SK-N-SH (cell line): ENCODE measurements around the gene CNOT1. TPM values are rescaled to one million over a fixed set of nuclear protein-coding genes. Genes with fewer than 3 reads are reported as not detected.
"Not testable (repeated sequence)": the region's sequence is repeated elsewhere in the genome, so short reads cannot be mapped to it uniquely, and the experiment has no call there.

Experiments
- CTCF ChIA-PET: fragments of 300-600, 350-600 bp; formaldehyde crosslinking; extraction: SDS; loops from one replicate; lab custom pipeline; 2021; lab: Yijun Ruan, JAX
- POLR2A ChIA-PET: fragments of 350-600 bp; sonication (Branson Sonifier 250); formaldehyde crosslinking; extraction: SDS; loops from one replicate; lab custom pipeline; 2020; ENCODE audit warnings: antibody characterized with exemption, inconsistent platforms; lab: Yijun Ruan, JAX
- DNase-seq: peaks from one replicate; pipeline ENCODE4 v3.0.0; 2012
- H2AFZ ChIP-seq: fragments of 200-600 bp; sonication (generic); 2 replicates; pipeline ENCODE4 v1.8.1; 2016; ENCODE audit warnings: antibody characterized with exemption, mild to moderate bottlenecking, low read depth
- H3F3A ChIP-seq: fragments of 200-600 bp; sonication (generic); replicated peaks from 2 replicates; pipeline ENCODE3; 2016; ENCODE audit warnings: antibody characterized with exemption, mild to moderate bottlenecking; ENCODE audit not compliant: insufficient read depth
- H3K27ac ChIP-seq, 2 experiments: fragments of 200-500 bp in 1 of 2; fragments of 200-600 bp in 1 of 2; sonication (Bioruptor generic) in 1 of 2; sonication (generic), shearing (Covaris generic) in 1 of 2; 2 replicates each; pipeline versions ENCODE4 v1.5.1 to v1.6.1; 2014 to 2016; ENCODE audit warnings: low read depth in 2 of 2, inconsistent platforms in 1 of 2, low read length in 1 of 2, mild to moderate bottlenecking in 1 of 2, mixed read lengths in 1 of 2
- H3K27me3 ChIP-seq: fragments of 200-600 bp; sonication (generic), shearing (Covaris generic); 2 replicates; pipeline ENCODE4 v1.6.1; 2016; ENCODE audit warnings: mixed run types; ENCODE audit not compliant: insufficient read depth
- H3K36me3 ChIP-seq, 2 experiments: fragments of 200-500 bp in 1 of 2; fragments of 200-600 bp in 1 of 2; sonication (Bioruptor generic) in 1 of 2; sonication (generic) in 1 of 2; replicated peaks in 1 of 2; 2 replicates each; pipeline versions ENCODE3 to v1.5.1; 2014 to 2016; ENCODE audit warnings: low read length in 1 of 2, mild to moderate bottlenecking in 1 of 2; ENCODE audit not compliant: insufficient read depth in 2 of 2, control insufficient read depth in 1 of 2
- H3K4me1 ChIP-seq, 2 experiments: fragments of 200-500 bp in 1 of 2; fragments of 200-600 bp in 1 of 2; sonication (Bioruptor generic) in 1 of 2; sonication (generic), shearing (Covaris generic) in 1 of 2; 2 replicates each; pipeline versions ENCODE4 v1.5.1 to v1.6.1; 2014 to 2016; ENCODE audit warnings: low read depth in 1 of 2, low read length in 1 of 2, mixed run types in 1 of 2; ENCODE audit not compliant: insufficient read depth in 2 of 2, control insufficient read depth in 1 of 2
- H3K4me2 ChIP-seq: fragments of 200-600 bp; sonication (generic), shearing (Covaris generic); 2 replicates; pipeline ENCODE4 v1.6.1; 2017; ENCODE audit warnings: mixed run types
- H3K4me3 ChIP-seq, 2 experiments: fragments of 200-500 bp in 1 of 2; fragments of 200-600 bp in 1 of 2; sonication (Bioruptor generic) in 1 of 2; sonication (generic), shearing (Covaris generic) in 1 of 2; 2 replicates each; pipeline versions ENCODE4 v1.5.1 to v1.8.1; 2014 to 2016; ENCODE audit warnings: low read depth in 2 of 2, inconsistent platforms in 1 of 2, low read length in 1 of 2, mild to moderate bottlenecking in 1 of 2, mixed read lengths in 1 of 2, moderate library complexity in 1 of 2
- H3K79me2 ChIP-seq: fragments of 200-600 bp; sonication (generic); 2 replicates; pipeline ENCODE4 v1.8.1; 2017; ENCODE audit warnings: mild to moderate bottlenecking; ENCODE audit not compliant: insufficient read depth
- H3K9ac ChIP-seq: fragments of 200-600 bp; sonication (generic); 2 replicates; pipeline ENCODE4 v1.6.1; 2017; ENCODE audit warnings: mixed run types
- H3K9me2 ChIP-seq: fragments of 200-600 bp; sonication (generic); 2 replicates; pipeline ENCODE4 v1.6.1; 2017; ENCODE audit warnings: mixed run types
- H3K9me3 ChIP-seq: fragments of 200-600 bp; sonication (generic); 2 replicates; pipeline ENCODE4 v1.6.1; 2017; ENCODE audit warnings: mixed run types, mild to moderate bottlenecking, moderate library complexity
- H4K20me1 ChIP-seq: fragments of 200-600 bp; sonication (generic); 2 replicates; pipeline ENCODE4 v1.6.1; 2017; ENCODE audit warnings: mild to moderate bottlenecking, mixed run types; ENCODE audit not compliant: insufficient read depth
- EP300 ChIP-seq, 2 experiments: IDR thresholded peaks; 2 replicates each; pipeline versions ENCODE4 v1.4.0 to v1.6.1; 2012; ENCODE audit warnings: borderline replicate concordance in 1 of 2, low read depth in 1 of 2, low read length in 1 of 2
- FOSL2 ChIP-seq: IDR thresholded peaks from 2 replicates; pipeline ENCODE4 v1.4.0; 2012; ENCODE audit warnings: low read depth, mild to moderate bottlenecking, moderate library complexity, borderline replicate concordance
- GABPA ChIP-seq: IDR thresholded peaks from 2 replicates; pipeline ENCODE4 v1.4.0; 2012; ENCODE audit warnings: low read depth, mild to moderate bottlenecking
- IRF3 ChIP-seq: fragments of 150-350 bp; IDR thresholded peaks from 2 replicates; pipeline ENCODE4 v1.6.1; 2016; ENCODE audit warnings: mild to moderate bottlenecking, low read depth, low read length
- JUND ChIP-seq: IDR thresholded peaks from 2 replicates; pipeline ENCODE4 v1.4.0; 2012
- MXI1 ChIP-seq: IDR thresholded peaks from 2 replicates; pipeline ENCODE4 v1.6.1; 2012; ENCODE audit warnings: mild to moderate bottlenecking, low read depth, low read length, improper control_type of control experiment
- NFIC ChIP-seq: IDR thresholded peaks from 2 replicates; pipeline ENCODE4 v1.4.0; 2012; ENCODE audit warnings: borderline replicate concordance
- NRF1 ChIP-seq: IDR thresholded peaks from 2 replicates; pipeline ENCODE4 v1.6.1; 2012; ENCODE audit warnings: low read depth, mild to moderate bottlenecking, low read length
- RAD21 ChIP-seq: IDR thresholded peaks from 2 replicates; pipeline ENCODE4 v1.6.1; 2012; ENCODE audit warnings: mild to moderate bottlenecking, low read length
- RCOR1 ChIP-seq: fragments of 150-350 bp; IDR thresholded peaks from 2 replicates; pipeline ENCODE4 v1.6.1; 2017; ENCODE audit warnings: antibody characterized with exemption, low read length
- REST ChIP-seq: IDR thresholded peaks from 2 replicates; pipeline ENCODE4 v1.6.1; 2012; ENCODE audit warnings: mild to moderate bottlenecking, low read depth, low read length, moderate library complexity
- RFX5 ChIP-seq: IDR thresholded peaks from 2 replicates; pipeline ENCODE4 v1.6.1; 2012; ENCODE audit warnings: mild to moderate bottlenecking, improper control_type of control experiment, low read length
- RXRA ChIP-seq: IDR thresholded peaks from 2 replicates; pipeline ENCODE4 v1.4.0; 2012; ENCODE audit warnings: low read depth, mild to moderate bottlenecking, borderline replicate concordance
- SMC3 ChIP-seq: IDR thresholded peaks from 2 replicates; pipeline ENCODE4 v1.6.1; 2012; ENCODE audit warnings: low read depth, low read length, improper control_type of control experiment
- TAF1 ChIP-seq: IDR thresholded peaks from 2 replicates; pipeline ENCODE4 v1.6.1; 2012; ENCODE audit warnings: low read depth, mild to moderate bottlenecking, low read length, moderate library complexity, borderline replicate concordance
- WGBS: methylation state at CpG from one replicate; pipeline ENCODE4 v1.1.6; 2017; ENCODE audit warnings: low lambda C conversion rate; 5-methylcytosine and 5-hydroxymethylcytosine counted together
- polyA plus RNA-seq, 3 experiments: library from polyadenylated mRNA; depleted of rRNA; stranded (reverse); fragments of >200 nt; gene quantifications; 2 replicates each; pipeline ENCODE4 v1.2.3, GENCODE V29; 2012
- TF ChIP-seq, protein P1 (sequence below): IDR thresholded peaks from 2 replicates; pipeline ENCODE4 v1.4.0; 2012; ENCODE audit warnings: low read depth, borderline replicate concordance
- TF ChIP-seq, protein P2 (sequence below): fragments of 150-350 bp; IDR thresholded peaks from 2 replicates; pipeline ENCODE4 v1.6.1; 2017; ENCODE audit warnings: antibody characterized with exemption, low read length, low read depth, borderline replicate concordance

Gene CNOT1
- polyA plus RNA-seq, 1 of the 3 experiments (the other 2 are of a cell fraction): 77.8 TPM

DNA sequence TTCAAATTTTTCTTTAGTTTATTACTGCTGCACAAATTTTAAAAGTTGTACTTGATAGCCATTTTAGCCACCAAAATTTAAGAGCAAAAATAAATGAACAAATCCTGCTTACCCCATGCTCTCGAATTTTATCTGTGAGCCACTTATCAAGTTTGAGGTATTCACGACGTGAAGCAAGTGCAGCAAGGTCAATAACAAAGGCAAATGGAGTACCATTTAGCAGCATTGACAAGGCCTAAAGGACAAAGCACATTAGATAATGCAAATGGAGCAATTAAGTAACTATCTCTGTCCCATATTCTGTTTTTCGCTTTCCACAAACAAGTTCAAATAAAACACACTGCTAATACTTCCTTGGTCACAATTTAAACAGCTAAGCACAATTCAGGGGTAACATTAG lies 54.7 kb downstream of the CNOT1 start:
- peaks cover 18% of the 10 kb centered on the region; the same call in 1 of the 2 replicates for H3K79me2 ChIP-seq
- H2AFZ ChIP-seq: no peak overlapping the region
- no peak overlapping the region for H3K4me2 ChIP-seq
- no peaks in the 10 kb centered on the region for H4K20me1 ChIP-seq
- H3K27ac ChIP-seq: no peak overlapping the region
- H3K9ac ChIP-seq: no peak overlapping the region
- no peak overlapping the region for H3K4me3 ChIP-seq
- no peaks in the 10 kb centered on the region for H3F3A ChIP-seq
- WGBS: 90% methylated on average over 4 of the region's 4 CpGs
- H3K4me1 ChIP-seq: no peaks in the 10 kb centered on the region
- TF ChIP-seq NRF1 (no peak), RFX5 (no peak), EP300 (IDR thresholded peaks at IDR 0.05; ENCODE audit: borderline replicate concordance in 1 of 2, low read depth in 1 of 2, low read length in 1 of 2) (no peak)
- no peak for DNase-seq
- ChIA-PET CTCF (no interaction called here), POLR2A (no interaction called here)
- no peaks in the 10 kb centered on the region for H3K27me3 ChIP-seq
- H3K9me3 ChIP-seq: no peaks in the 10 kb centered on the region
- H3K9me2 ChIP-seq: no peaks in the 10 kb centered on the region
- H3K36me3 ChIP-seq: peaks cover 62 to 84% of the 10 kb centered on the region in 2 experiments

DNA sequence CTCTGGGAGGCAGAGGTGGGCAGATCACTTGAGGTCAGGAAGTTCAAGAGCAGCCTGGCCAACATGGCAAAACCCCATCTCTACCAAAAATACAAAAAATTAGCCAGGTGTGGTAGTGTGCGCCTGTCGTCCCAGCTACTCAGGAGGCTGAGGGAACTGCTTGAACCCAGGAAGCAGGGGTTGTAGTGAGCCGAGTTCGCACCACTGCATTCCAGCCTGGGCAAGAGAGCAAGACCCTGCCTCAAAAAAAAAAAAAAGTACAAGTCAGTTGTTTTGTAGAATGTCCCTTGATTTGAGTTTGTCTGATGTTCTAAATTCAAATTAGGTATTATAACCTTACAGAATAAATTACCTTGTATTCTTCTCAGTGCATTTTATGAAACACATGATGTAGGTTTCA lies 63.9 kb downstream of the CNOT1 start:
- H3K9me3 ChIP-seq, H3K4me1 ChIP-seq, H2AFZ ChIP-seq, H3K9me2 ChIP-seq, H3K27ac ChIP-seq, H4K20me1 ChIP-seq, DNase-seq, H3K27me3 ChIP-seq, H3K9ac ChIP-seq, H3K4me2 ChIP-seq, H3K4me3 ChIP-seq, POLR2A ChIA-PET: not testable (repeated sequence)
- CTCF ChIA-PET: interaction anchor here (1.1 kb wide), 1 partner anchor 190 kb away, joined by 4 read pairs; no protein-coding TSS in a partner anchor
- Histone ChIP-seq H3F3A (peaks cover 10% of the 10 kb centered on the region), H3K79me2 (peaks cover 60% of the 10 kb centered on the region), H3K36me3 (peaks cover 21 to 54% of the 10 kb centered on the region in 2 experiments)
- 95% methylated on average over 4 of the region's 4 CpGs for WGBS

- peaks cover 8% of the 10 kb centered on the region; the same call in 1 of the 2 replicates for H4K20me1 ChIP-seq
- H3K4me1 ChIP-seq: no peaks in the 10 kb centered on the region
- POLR2A ChIA-PET: no interaction called here
- H3K9me3 ChIP-seq: no peaks in the 10 kb centered on the region
- H3K36me3 ChIP-seq: peaks cover 30 to 51% of the 10 kb centered on the region in 2 experiments
- 94% methylated on average over 4 of the region's 4 CpGs for WGBS
- CTCF ChIA-PET: no interaction called here
- H3K4me2 ChIP-seq: no peak overlapping the region
- H3F3A ChIP-seq: peaks cover 10% of the 10 kb centered on the region
- 0 out of 4 replicates have a peak overlapping the region, but pooled peaks of 1 of the 2 experiments have one; percentile 16 for H3K27ac ChIP-seq
- no peak overlapping the region for H2AFZ ChIP-seq
- H3K4me3 ChIP-seq: no peak overlapping the region
- peaks cover 47% of the 10 kb centered on the region for H3K79me2 ChIP-seq
- H3K27me3 ChIP-seq: no peaks in the 10 kb centered on the region
- H3K9me2 ChIP-seq: no peaks in the 10 kb centered on the region
- DNase-seq: no peak
- no peak overlapping the region for H3K9ac ChIP-seq
- no peak for TF ChIP-seq RCOR1
- no peak for TF ChIP-seq GABPA
- no peak for TF ChIP-seq RAD21
- no peak for TF ChIP-seq MXI1
- TF ChIP-seq, protein P1, sequence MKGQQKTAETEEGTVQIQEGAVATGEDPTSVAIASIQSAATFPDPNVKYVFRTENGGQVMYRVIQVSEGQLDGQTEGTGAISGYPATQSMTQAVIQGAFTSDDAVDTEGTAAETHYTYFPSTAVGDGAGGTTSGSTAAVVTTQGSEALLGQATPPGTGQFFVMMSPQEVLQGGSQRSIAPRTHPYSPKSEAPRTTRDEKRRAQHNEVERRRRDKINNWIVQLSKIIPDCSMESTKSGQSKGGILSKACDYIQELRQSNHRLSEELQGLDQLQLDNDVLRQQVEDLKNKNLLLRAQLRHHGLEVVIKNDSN: no peak
- TF ChIP-seq TAF1: no peak
- TF ChIP-seq REST: no peak
- no peak for TF ChIP-seq IRF3
- TF ChIP-seq FOSL2: no peak
- TF ChIP-seq, protein P2, sequence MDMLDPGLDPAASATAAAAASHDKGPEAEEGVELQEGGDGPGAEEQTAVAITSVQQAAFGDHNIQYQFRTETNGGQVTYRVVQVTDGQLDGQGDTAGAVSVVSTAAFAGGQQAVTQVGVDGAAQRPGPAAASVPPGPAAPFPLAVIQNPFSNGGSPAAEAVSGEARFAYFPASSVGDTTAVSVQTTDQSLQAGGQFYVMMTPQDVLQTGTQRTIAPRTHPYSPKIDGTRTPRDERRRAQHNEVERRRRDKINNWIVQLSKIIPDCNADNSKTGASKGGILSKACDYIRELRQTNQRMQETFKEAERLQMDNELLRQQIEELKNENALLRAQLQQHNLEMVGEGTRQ: no peak
- TF ChIP-seq RXRA: no peak
- no peak for TF ChIP-seq SMC3
- no peak for TF ChIP-seq JUND
- TF ChIP-seq NFIC: no peak
Observed at GRCh38 chr16:58563775-58564174, 65.9 kb downstream of the CNOT1 start.
